Femur (tissue), 1 donor: Measurements from ENCODE around the gene PTP4A2.

Experiments used
- DNase-seq: peaks from one replicate; pipeline ENCODE4 v3.0.0-alpha.2; 2017

Gene PTP4A2

DNA sequence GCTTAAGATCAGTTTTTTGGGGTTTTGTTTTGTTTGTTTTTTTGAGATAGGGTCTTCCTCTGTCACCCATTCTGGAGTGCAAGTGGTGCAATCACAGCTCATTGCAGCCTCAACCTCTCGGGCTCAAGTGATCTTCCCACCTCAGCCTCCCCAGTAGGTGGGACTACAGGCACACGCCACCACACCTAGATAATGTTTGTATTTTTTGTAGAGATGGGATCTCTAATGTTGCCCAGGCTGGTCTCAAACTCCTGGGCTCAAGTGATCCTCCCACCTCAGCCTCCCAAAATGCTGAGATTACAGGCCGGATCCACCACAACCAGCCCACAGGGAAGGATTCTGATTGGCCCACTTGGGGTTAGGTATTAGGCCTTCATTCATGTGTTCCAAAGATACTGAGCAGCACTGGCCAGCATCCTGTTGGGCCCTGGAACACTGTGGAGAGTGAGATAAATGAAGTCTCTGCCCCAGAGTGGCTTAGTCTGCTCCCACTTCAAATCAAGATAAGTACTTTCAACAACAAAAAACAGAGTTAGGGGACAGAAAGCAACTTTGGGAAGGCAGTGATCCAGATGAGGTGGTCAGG, 54.7 kb downstream of the PTP4A2 start:
- no peak for DNase-seq

DNA sequence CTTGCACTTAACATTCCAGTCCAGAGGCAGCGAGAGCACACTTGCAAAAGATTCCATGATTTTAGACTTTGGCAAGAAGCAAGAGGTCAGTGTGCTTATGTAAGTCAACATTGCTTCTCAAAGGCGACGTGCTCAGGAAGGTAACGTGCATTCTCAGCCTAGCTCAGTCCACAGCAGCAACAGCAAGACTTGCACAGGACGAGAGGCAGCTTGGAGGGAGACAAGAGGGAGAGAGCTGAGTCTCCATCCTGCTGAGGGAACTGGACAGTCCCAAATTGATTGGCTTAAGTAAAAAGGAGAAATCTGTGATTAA, 56.5 kb downstream of the PTP4A2 start:
- no peak for DNase-seq

- DNase-seq = no peak
These were observed 57.0 kb downstream of the PTP4A2 start for GRCh38 chr1:31880957-31881687.

DNA sequence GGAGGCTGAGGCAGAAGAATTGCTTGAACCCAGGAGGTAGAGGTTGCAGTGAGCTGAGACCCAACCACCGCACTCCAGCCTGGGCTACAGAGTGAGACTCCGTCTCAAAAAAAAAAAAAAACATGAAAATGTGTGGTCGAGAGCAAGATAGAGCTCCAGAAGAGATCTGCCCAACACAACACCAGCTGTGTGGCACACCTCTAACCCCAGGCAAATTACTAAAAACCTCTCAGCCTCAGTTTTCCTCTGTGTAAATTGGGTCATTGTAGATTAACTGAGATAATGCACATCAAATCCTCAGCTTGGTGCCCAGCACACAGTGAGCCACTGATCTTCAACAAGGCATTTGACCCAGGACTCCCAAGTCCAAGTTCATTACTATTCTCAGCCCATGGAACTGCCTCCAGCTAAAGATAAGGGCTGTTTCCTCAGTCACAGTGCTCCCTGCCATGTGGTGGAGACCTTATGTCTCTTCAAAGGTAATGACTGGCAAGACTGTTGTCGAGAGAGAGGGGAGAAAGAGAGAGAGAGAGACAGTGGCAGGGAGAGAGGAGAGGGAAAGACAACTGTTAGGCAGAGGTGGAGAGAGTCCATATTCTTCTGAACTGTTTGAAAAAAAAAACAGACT, 58.1 kb downstream of the PTP4A2 start:
- no peak for DNase-seq

GRCh38 chr1:31878058-31878457, 60.1 kb downstream of the PTP4A2 start:
- DNase-seq = no peak

DNA sequence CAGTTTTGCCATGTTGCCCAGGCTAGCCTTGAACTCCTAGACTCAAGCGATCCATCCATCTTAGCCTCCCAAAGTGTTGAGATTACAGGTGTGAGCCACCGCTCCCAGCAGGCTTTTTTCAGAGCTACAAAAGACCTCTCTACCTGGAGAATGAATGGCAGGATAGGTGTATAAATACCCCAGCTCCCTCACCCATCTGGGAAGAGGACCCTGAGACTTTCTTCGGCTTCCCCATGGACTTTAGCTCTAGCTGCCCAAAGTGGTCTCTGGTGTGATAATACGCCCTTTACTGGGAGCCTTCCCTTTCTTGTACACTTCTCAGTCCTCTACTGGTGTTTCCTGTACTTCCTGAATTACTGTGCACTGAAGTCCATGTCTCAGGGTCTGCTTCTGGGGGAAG, 60.6 kb downstream of the PTP4A2 start:
- no peak for DNase-seq

- DNase-seq = no peak
These were observed 62.4 kb downstream of the PTP4A2 start for GRCh38 chr1:31875636-31876236.

- no peak for DNase-seq
These were observed 63.2 kb downstream of the PTP4A2 start for GRCh38 chr1:31874942-31875341.

DNA sequence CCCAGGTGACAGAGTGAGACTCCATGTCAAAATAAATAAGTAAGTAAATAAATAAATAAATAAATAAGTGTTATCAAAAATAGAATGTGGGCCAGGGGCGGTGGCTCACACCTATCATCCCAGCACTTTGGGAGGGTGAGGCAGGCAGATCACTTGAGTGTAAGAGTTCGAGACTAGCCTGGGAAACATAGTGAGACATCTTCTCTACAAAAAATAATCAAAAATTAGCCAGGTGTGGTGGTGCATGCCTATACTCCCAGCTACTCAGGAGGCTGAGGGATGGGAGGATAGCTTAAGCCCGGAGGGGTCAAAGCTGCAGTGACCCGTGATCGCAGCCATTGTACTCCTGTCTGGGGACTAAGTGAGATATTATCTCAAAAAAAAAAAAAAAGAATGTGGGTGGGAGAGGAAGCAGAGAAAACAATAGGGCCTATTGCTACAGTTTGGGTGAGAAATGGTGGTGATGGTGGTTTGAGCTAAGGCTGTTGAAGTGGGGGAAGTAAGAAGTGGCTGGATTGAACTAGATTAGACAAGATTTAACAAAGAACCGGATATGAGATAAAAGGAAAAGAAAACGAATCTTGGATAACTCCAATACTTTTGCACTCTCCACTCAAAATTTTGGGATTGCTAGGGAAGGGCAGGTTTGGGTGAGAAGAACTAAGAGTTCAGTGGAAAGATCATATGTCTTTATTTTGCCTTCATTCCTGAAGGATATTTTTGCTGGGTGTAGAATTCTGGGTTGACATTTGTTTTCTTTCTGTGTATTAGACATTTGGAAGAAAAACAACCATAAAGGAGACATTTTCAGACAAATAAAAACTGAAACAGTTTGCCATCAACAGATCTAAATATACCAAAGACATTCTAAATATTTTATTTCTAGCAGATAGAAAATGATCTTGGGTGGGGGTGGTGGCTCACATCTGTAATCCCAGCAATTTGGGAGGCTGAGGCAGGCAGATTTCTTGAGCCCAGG, 65.2 kb downstream of the PTP4A2 start:
- DNase-seq = no peak

- DNase-seq = no peak
These were observed 66.5 kb downstream of the PTP4A2 start for GRCh38 chr1:31871703-31872102.

- DNase-seq = no peak
These were observed 68.0 kb downstream of the PTP4A2 start for GRCh38 chr1:31870086-31870736.

DNA sequence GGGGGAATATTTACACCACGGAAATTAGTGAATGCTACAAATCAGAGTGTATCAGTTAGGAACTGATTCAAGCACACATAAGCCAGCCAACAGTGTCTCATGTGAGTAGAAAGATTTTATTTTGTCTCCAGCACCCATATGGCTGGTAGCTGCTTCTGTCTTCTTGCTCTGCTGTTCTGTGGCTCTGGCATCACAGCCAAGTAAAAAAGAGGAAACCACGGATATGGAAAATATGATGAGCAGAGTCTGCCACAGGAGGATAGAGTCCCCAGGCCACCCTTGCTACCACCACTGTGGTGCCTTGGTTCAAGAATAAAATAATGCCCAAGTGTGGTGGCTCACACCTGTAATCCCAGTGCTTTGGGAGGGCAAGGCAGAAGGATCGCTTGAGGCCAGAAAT, 68.7 kb downstream of the PTP4A2 start:
- DNase-seq = no peak

DNA sequence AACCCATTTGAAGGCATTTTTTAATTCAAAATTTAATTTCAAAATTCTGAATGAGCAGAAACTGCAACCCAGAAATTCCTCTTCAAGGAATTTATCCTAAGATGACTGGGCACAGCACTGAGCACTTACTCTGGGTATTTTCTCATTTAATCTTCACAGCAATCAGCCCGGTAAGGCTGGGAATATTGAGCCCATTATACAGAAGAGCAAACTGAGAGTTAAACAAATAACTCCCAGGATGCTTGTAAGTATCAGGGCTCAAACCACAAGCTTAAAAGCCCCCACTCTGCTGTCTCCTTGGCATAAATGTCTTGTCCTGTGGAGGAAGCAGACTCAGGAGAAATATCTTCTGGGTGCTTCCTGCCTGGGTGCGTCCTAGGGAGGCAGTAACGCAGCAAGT, 69.3 kb downstream of the PTP4A2 start:
- no peak for DNase-seq

GRCh38 chr1:31867546-31867945, 70.6 kb downstream of the PTP4A2 start:
- DNase-seq = no peak

DNA sequence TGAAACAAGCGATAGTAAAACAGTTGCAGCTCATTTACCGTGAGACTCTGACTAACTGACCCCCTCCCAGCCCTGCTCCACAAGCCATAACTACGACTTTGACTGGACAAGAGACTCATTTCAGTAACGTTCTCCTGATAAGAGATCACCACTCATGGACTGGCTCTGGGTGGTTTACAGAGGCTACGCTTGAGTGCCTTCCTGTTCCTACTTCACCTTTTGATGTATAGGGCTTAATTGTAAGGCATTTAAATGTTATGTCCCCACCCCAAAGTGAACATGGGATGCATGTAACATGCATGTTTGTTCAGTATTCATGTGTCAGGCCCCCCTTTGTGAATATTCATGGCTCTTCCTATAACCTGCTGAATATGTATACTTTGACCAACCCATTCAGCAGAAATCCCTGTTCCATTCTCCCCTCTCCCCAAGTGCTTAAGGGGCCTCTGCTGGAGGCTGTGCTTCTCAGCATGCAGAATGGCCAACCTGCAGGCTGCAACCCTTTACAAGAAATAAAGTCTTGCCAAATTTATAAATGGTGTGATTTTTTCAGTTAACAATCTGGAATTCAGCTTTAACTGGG, 71.6 kb downstream of the PTP4A2 start:
- DNase-seq = no peak

GRCh38 chr1:31865728-31866449, 72.3 kb downstream of the PTP4A2 start:
- no peak for DNase-seq

DNA sequence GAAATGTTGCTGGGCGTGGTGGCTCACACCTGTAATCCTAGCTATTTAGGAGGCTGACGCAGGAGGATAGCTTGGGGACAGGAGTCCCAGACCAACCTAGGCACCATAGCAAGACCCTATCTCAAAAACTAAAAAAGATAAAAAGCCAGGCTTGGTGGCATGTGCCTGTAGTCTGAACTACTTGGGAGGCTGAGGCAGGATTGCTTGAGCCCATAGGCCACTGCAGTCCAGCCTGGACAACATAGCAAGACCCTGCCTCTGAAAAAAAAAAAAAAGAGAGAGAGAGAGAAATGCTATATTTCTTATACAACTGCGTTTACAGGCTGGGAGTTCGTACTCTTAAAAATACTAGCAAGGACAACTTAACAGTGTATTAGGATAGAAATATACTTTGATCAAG, 76.1 kb downstream of the PTP4A2 start:
- no peak for DNase-seq

- DNase-seq = no peak
These were observed 76.8 kb downstream of the PTP4A2 start for GRCh38 chr1:31861346-31861745.

GRCh38 chr1:31860581-31860980, 77.6 kb downstream of the PTP4A2 start:
- DNase-seq = no peak

DNA sequence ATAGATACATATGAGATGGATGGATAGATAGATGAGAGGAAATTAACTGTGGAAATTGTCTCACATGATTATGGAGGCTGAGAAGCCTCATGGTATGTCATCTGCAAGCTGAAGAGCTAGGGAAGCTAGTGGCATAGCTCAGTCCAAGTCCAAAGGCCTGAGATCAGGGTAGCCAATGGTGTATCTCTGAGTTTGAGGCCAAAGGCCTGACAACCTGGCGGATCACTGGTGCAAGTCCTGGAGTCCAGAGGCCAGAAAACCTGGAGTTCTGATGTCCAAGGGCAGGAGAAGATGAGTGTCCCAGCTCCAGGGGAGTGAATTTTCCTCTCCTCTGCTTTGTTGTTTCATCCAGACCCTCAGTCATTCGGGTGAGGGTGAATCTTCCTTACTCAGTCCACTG, 78.4 kb downstream of the PTP4A2 start:
- no peak for DNase-seq

GRCh38 chr1:31859044-31859443, 79.1 kb downstream of the PTP4A2 start:
- no peak for DNase-seq
